Prostate gland (tissue), 2 donors: Measurements from ENCODE around the gene NAT10.

Experiments used
- POLR2A ChIP-seq: fragments of 450-650 bp; IDR thresholded peaks from one replicate; pipeline ENCODE4 v1.6.1; 2016; ENCODE audit warnings: antibody characterized with exemption, mild to moderate bottlenecking
- TF ChIP-seq, protein P1 (sequence below), 4 experiments: fragments of 200-600 bp in 2 of 4; fragments of 450-650 bp in 2 of 4; sonication (generic) in 2 of 4; IDR thresholded peaks; 1 replicate in 3 of 4; 2 replicates in 1 of 4; pipeline ENCODE4 v1.5.1; 2016 to 2019; ENCODE audit warnings: antibody characterized with exemption in 4 of 4, mild to moderate bottlenecking in 2 of 4, moderate library complexity in 2 of 4

DNA sequence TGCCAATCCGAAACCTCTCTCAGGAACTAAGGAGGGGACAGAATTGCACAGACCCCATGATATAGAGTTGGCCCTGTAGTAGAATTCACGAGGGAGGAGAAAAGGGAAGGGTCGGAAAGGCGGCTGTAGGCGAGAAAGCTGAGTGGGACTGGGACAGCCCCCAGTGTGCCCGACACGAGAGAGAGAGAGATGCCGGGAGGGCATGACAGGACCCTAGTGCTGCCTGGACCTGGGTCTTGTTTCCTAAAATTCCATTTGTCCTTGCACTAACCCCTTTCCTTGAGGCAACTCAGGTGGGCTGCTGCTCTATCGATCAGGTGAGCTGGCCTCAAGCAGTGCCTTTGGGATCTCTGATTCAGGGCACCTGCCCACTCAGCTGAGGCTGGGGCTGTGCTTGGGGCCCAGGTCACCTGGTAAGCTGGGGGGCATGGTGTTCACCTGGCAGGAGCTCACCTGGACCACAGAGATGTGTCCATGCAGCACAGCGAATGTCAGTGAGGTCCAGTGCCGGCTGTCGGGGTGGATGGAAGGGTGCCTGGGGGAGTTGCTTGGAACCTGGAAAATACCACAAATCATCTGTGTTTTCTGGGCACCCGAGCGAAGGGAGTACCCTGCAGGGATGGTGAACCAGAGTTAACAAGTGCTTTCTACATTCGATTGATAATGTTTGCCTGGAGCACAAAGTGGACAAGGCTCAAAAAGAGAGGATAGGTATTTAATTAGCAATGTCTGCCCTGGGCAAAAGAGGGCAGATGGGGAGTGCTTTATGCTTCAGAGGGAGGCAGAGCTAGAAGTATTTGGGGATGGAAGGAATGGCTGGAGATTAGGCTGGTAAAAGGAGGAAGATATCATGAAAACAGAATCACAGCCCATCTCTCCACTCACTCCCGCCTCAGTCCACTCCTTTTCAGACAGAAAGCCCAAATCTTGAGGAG lies 61.6 kb downstream of the NAT10 start:
- TF ChIP-seq POLR2A: no peak
- TF ChIP-seq, protein P1, sequence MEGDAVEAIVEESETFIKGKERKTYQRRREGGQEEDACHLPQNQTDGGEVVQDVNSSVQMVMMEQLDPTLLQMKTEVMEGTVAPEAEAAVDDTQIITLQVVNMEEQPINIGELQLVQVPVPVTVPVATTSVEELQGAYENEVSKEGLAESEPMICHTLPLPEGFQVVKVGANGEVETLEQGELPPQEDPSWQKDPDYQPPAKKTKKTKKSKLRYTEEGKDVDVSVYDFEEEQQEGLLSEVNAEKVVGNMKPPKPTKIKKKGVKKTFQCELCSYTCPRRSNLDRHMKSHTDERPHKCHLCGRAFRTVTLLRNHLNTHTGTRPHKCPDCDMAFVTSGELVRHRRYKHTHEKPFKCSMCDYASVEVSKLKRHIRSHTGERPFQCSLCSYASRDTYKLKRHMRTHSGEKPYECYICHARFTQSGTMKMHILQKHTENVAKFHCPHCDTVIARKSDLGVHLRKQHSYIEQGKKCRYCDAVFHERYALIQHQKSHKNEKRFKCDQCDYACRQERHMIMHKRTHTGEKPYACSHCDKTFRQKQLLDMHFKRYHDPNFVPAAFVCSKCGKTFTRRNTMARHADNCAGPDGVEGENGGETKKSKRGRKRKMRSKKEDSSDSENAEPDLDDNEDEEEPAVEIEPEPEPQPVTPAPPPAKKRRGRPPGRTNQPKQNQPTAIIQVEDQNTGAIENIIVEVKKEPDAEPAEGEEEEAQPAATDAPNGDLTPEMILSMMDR (IDR thresholded peaks at IDR 0.05): no peak
